ENCODE results near the gene C9orf43.

GRCh38 chr9:113431191-113431590 lies 20.6 kb downstream of the C9orf43 start:
- no peak for TF ChIP-seq CTCF (IDR thresholded peaks at IDR 0.05)
- TF ChIP-seq EZH2 (IDR thresholded peaks at IDR 0.05) = no peak
- no peak for TF ChIP-seq EZH2phosphoT487 (IDR thresholded peaks at IDR 0.05)
